SK-N-SH (cell line): ENCODE measurements around the gene IQSEC3. TPM values are rescaled to one million over a fixed set of nuclear protein-coding genes. Genes with fewer than 3 reads are reported as not detected.
"Not testable (repeated sequence)": the region's sequence is repeated elsewhere in the genome, so short reads cannot be mapped to it uniquely, and the experiment has no call there.

Experiments used
- CTCF ChIA-PET: fragments of 300-600, 350-600 bp; formaldehyde crosslinking; extraction: SDS; loops from one replicate; lab custom pipeline; 2021; lab: Yijun Ruan, JAX
- POLR2A ChIA-PET: fragments of 350-600 bp; sonication (Branson Sonifier 250); formaldehyde crosslinking; extraction: SDS; loops from one replicate; lab custom pipeline; 2020; ENCODE audit warnings: antibody characterized with exemption, inconsistent platforms; lab: Yijun Ruan, JAX
- DNase-seq: peaks from one replicate; pipeline ENCODE4 v3.0.0; 2012
- H2AFZ ChIP-seq: fragments of 200-600 bp; sonication (generic); 2 replicates; pipeline ENCODE4 v1.8.1; 2016; ENCODE audit warnings: antibody characterized with exemption, mild to moderate bottlenecking, low read depth
- H3F3A ChIP-seq: fragments of 200-600 bp; sonication (generic); replicated peaks from 2 replicates; pipeline ENCODE3; 2016; ENCODE audit warnings: antibody characterized with exemption, mild to moderate bottlenecking; ENCODE audit not compliant: insufficient read depth
- H3K27ac ChIP-seq, 2 experiments: fragments of 200-500 bp in 1 of 2; fragments of 200-600 bp in 1 of 2; sonication (Bioruptor generic) in 1 of 2; sonication (generic), shearing (Covaris generic) in 1 of 2; 2 replicates each; pipeline versions ENCODE4 v1.5.1 to v1.6.1; 2014 to 2016; ENCODE audit warnings: low read depth in 2 of 2, inconsistent platforms in 1 of 2, low read length in 1 of 2, mild to moderate bottlenecking in 1 of 2, mixed read lengths in 1 of 2
- H3K27me3 ChIP-seq: fragments of 200-600 bp; sonication (generic), shearing (Covaris generic); 2 replicates; pipeline ENCODE4 v1.6.1; 2016; ENCODE audit warnings: mixed run types; ENCODE audit not compliant: insufficient read depth
- H3K36me3 ChIP-seq, 2 experiments: fragments of 200-500 bp in 1 of 2; fragments of 200-600 bp in 1 of 2; sonication (Bioruptor generic) in 1 of 2; sonication (generic) in 1 of 2; replicated peaks in 1 of 2; 2 replicates each; pipeline versions ENCODE3 to v1.5.1; 2014 to 2016; ENCODE audit warnings: low read length in 1 of 2, mild to moderate bottlenecking in 1 of 2; ENCODE audit not compliant: insufficient read depth in 2 of 2, control insufficient read depth in 1 of 2
- H3K4me1 ChIP-seq, 2 experiments: fragments of 200-500 bp in 1 of 2; fragments of 200-600 bp in 1 of 2; sonication (Bioruptor generic) in 1 of 2; sonication (generic), shearing (Covaris generic) in 1 of 2; 2 replicates each; pipeline versions ENCODE4 v1.5.1 to v1.6.1; 2014 to 2016; ENCODE audit warnings: low read depth in 1 of 2, low read length in 1 of 2, mixed run types in 1 of 2; ENCODE audit not compliant: insufficient read depth in 2 of 2, control insufficient read depth in 1 of 2
- H3K4me2 ChIP-seq: fragments of 200-600 bp; sonication (generic), shearing (Covaris generic); 2 replicates; pipeline ENCODE4 v1.6.1; 2017; ENCODE audit warnings: mixed run types
- H3K4me3 ChIP-seq, 2 experiments: fragments of 200-500 bp in 1 of 2; fragments of 200-600 bp in 1 of 2; sonication (Bioruptor generic) in 1 of 2; sonication (generic), shearing (Covaris generic) in 1 of 2; 2 replicates each; pipeline versions ENCODE4 v1.5.1 to v1.8.1; 2014 to 2016; ENCODE audit warnings: low read depth in 2 of 2, inconsistent platforms in 1 of 2, low read length in 1 of 2, mild to moderate bottlenecking in 1 of 2, mixed read lengths in 1 of 2, moderate library complexity in 1 of 2
- H3K79me2 ChIP-seq: fragments of 200-600 bp; sonication (generic); 2 replicates; pipeline ENCODE4 v1.8.1; 2017; ENCODE audit warnings: mild to moderate bottlenecking; ENCODE audit not compliant: insufficient read depth
- H3K9ac ChIP-seq: fragments of 200-600 bp; sonication (generic); 2 replicates; pipeline ENCODE4 v1.6.1; 2017; ENCODE audit warnings: mixed run types
- H3K9me2 ChIP-seq: fragments of 200-600 bp; sonication (generic); 2 replicates; pipeline ENCODE4 v1.6.1; 2017; ENCODE audit warnings: mixed run types
- H3K9me3 ChIP-seq: fragments of 200-600 bp; sonication (generic); 2 replicates; pipeline ENCODE4 v1.6.1; 2017; ENCODE audit warnings: mixed run types, mild to moderate bottlenecking, moderate library complexity
- H4K20me1 ChIP-seq: fragments of 200-600 bp; sonication (generic); 2 replicates; pipeline ENCODE4 v1.6.1; 2017; ENCODE audit warnings: mild to moderate bottlenecking, mixed run types; ENCODE audit not compliant: insufficient read depth
- WGBS: methylation state at CpG from one replicate; pipeline ENCODE4 v1.1.6; 2017; ENCODE audit warnings: low lambda C conversion rate; 5-methylcytosine and 5-hydroxymethylcytosine counted together
- polyA plus RNA-seq, 3 experiments: library from polyadenylated mRNA; depleted of rRNA; stranded (reverse); fragments of >200 nt; gene quantifications; 2 replicates each; pipeline ENCODE4 v1.2.3, GENCODE V29; 2012

The IQSEC3 gene
- polyA plus RNA-seq, 1 of the 3 experiments (the other 2 are of a cell fraction), result 0.02 TPM

GRCh38 chr12:47699-48226, 18.8 kb upstream of the IQSEC3 start:
- H3K9ac ChIP-seq, H2AFZ ChIP-seq, H3K9me3 ChIP-seq, H3K4me1 ChIP-seq, H3K36me3 ChIP-seq, H3K27ac ChIP-seq, H4K20me1 ChIP-seq, H3K9me2 ChIP-seq, H3F3A ChIP-seq, H3K4me3 ChIP-seq, DNase-seq, H3K27me3 ChIP-seq, H3K4me2 ChIP-seq, CTCF ChIA-PET, H3K79me2 ChIP-seq, POLR2A ChIA-PET: not testable (repeated sequence)
- WGBS, result 12% methylated on average over 3 of the region's 3 CpGs

- H3K9me2 ChIP-seq, H3K4me1 ChIP-seq, H2AFZ ChIP-seq, H3K9me3 ChIP-seq, H3K36me3 ChIP-seq, DNase-seq, H3F3A ChIP-seq, H3K9ac ChIP-seq, CTCF ChIA-PET, POLR2A ChIA-PET, H3K4me3 ChIP-seq, H4K20me1 ChIP-seq, H3K4me2 ChIP-seq, H3K79me2 ChIP-seq, H3K27ac ChIP-seq: not testable (repeated sequence)
- peaks cover 17% of the 10 kb centered on the region; the same call in 1 of the 2 replicates for H3K27me3 ChIP-seq
- 41% methylated on average over 5 of the region's 5 CpGs for WGBS
These were observed 17.4 kb upstream of the IQSEC3 start for GRCh38 chr12:49149-49548.

GRCh38 chr12:51087-51486, 15.5 kb upstream of the IQSEC3 start:
- H4K20me1 ChIP-seq, H3K9ac ChIP-seq, H3F3A ChIP-seq, H2AFZ ChIP-seq, H3K79me2 ChIP-seq, H3K36me3 ChIP-seq, H3K9me3 ChIP-seq, H3K4me3 ChIP-seq, POLR2A ChIA-PET, H3K4me2 ChIP-seq, DNase-seq, CTCF ChIA-PET, H3K9me2 ChIP-seq, H3K27ac ChIP-seq, H3K4me1 ChIP-seq: not testable (repeated sequence)
- H3K27me3 ChIP-seq, result peaks cover 17% of the 10 kb centered on the region; the same call in 1 of the 2 replicates
- WGBS, result 21% methylated on average over 5 of the region's 5 CpGs

- DNase-seq, H3K4me3 ChIP-seq, H3K9ac ChIP-seq, H3K79me2 ChIP-seq, H3K4me2 ChIP-seq, H3F3A ChIP-seq, H3K9me2 ChIP-seq, H4K20me1 ChIP-seq, H3K9me3 ChIP-seq, H3K36me3 ChIP-seq, POLR2A ChIA-PET, CTCF ChIA-PET, H3K4me1 ChIP-seq, H2AFZ ChIP-seq, H3K27ac ChIP-seq: not testable (repeated sequence)
- peaks cover 17% of the 10 kb centered on the region; the same call in 1 of the 2 replicates for H3K27me3 ChIP-seq
- WGBS, result 29% methylated on average over 6 of the region's 6 CpGs
These were observed 14.6 kb upstream of the IQSEC3 start for GRCh38 chr12:51962-52361.

- not testable (repeated sequence) for H3K9ac ChIP-seq, H3K36me3 ChIP-seq
These were observed 13.4 kb upstream of the IQSEC3 start for GRCh38 chr12:52902-53734.

More at GRCh38 chr12:52902-53734, 13.4 kb upstream of the IQSEC3 start:
- H3K9me3 ChIP-seq, CTCF ChIA-PET, H2AFZ ChIP-seq, H4K20me1 ChIP-seq, H3K4me3 ChIP-seq, DNase-seq, H3F3A ChIP-seq, H3K27ac ChIP-seq, H3K4me1 ChIP-seq, H3K4me2 ChIP-seq, H3K9me2 ChIP-seq, POLR2A ChIA-PET, H3K79me2 ChIP-seq: not testable (repeated sequence)
- peaks cover 17% of the 10 kb centered on the region; the same call in 1 of the 2 replicates for H3K27me3 ChIP-seq
- 8% methylated on average over 4 of the region's 4 CpGs for WGBS
